Endothelial cell (in vitro differentiated cells): Measurements from ENCODE around the gene SLIT1. TPM values are rescaled to one million over a fixed set of nuclear protein-coding genes. Genes with fewer than 3 reads are reported as not detected.

Experiments
- DNase-seq: peaks from one replicate; pipeline ENCODE4 v3.0.0; 2021; ENCODE audit warnings: low spot score
- H3K27ac Mint-ChIP-seq: one replicate; pipeline ENCODE4 v1.8.0; 2021; ENCODE audit warnings: mixed read lengths, inconsistent platforms; ENCODE audit not compliant: unreplicated experiment
- H3K27me3 Mint-ChIP-seq: one replicate; pipeline ENCODE4 v1.8.0; 2021; ENCODE audit warnings: mild to moderate bottlenecking, moderate library complexity, mixed read lengths, inconsistent platforms; ENCODE audit not compliant: unreplicated experiment
- H3K36me3 Mint-ChIP-seq: one replicate; pipeline ENCODE4 v1.8.0; 2021; ENCODE audit warnings: mild to moderate bottlenecking, low read depth, mixed read lengths, inconsistent platforms; ENCODE audit not compliant: unreplicated experiment
- H3K4me1 Mint-ChIP-seq: one replicate; pipeline ENCODE4 v1.8.0; 2021; ENCODE audit warnings: mild to moderate bottlenecking, mixed read lengths, inconsistent platforms; ENCODE audit not compliant: unreplicated experiment
- H3K4me3 Mint-ChIP-seq: one replicate; pipeline ENCODE4 v1.8.0; 2021; ENCODE audit warnings: mild to moderate bottlenecking, mixed read lengths, inconsistent platforms; ENCODE audit not compliant: unreplicated experiment
- H3K9me3 Mint-ChIP-seq: one replicate; pipeline ENCODE4 v1.8.0; 2021; ENCODE audit warnings: mixed read lengths, inconsistent platforms; ENCODE audit not compliant: unreplicated experiment
- CTCF ChIP-seq: fragments of 200-600 bp; sonication (generic); IDR thresholded peaks from one replicate; pipeline ENCODE4 v1.5.0; 2021; ENCODE audit warnings: antibody characterized with exemption; ENCODE audit not compliant: unreplicated experiment
- total RNA-seq: library from RNA; stranded (reverse); fragmentation: NEBNext Ultra II Directional; extraction: Animal tissue kit (Norgen Biotek cat#: 25700); gene quantifications from one replicate; pipeline ENCODE4 v1.2.1, GENCODE V29; 2021; ENCODE audit not compliant: unreplicated experiment

SLIT1 gene
- total RNA-seq, 1 donor from 2014 or later: 0.54 TPM

GRCh38 chr10:97138846-97139245 lies 46.9 kb downstream of the SLIT1 start:
- H3K36me3 Mint-ChIP-seq: no peaks in the 10 kb centered on the region
- H3K4me3 Mint-ChIP-seq: no peak overlapping the region
- no peak for TF ChIP-seq CTCF
- H3K27me3 Mint-ChIP-seq: no peaks in the 10 kb centered on the region
- DNase-seq: no peak
- H3K4me1 Mint-ChIP-seq: peaks cover 9% of the 10 kb centered on the region
- no peak overlapping the region for H3K27ac Mint-ChIP-seq
- no peaks in the 10 kb centered on the region for H3K9me3 Mint-ChIP-seq

- H3K4me3 Mint-ChIP-seq: no peak overlapping the region
- peak; percentile 18 for DNase-seq
These were observed 47.6 kb downstream of the SLIT1 start for GRCh38 chr10:97138174-97138573.

GRCh38 chr10:97136756-97137155 lies 49.0 kb downstream of the SLIT1 start:
- no peak for TF ChIP-seq CTCF
- DNase-seq: no peak
- H3K27me3 Mint-ChIP-seq: no peaks in the 10 kb centered on the region
- H3K9me3 Mint-ChIP-seq: no peaks in the 10 kb centered on the region
- H3K27ac Mint-ChIP-seq: no peak overlapping the region
- H3K4me3 Mint-ChIP-seq: no peak overlapping the region
- H3K4me1 Mint-ChIP-seq: peaks cover 9% of the 10 kb centered on the region
- H3K36me3 Mint-ChIP-seq: no peaks in the 10 kb centered on the region

More at GRCh38 chr10:97138174-97138573, 47.6 kb downstream of the SLIT1 start:
- no peak for TF ChIP-seq CTCF
- no peaks in the 10 kb centered on the region for H3K36me3 Mint-ChIP-seq
- no peak overlapping the region for H3K27ac Mint-ChIP-seq
- H3K9me3 Mint-ChIP-seq: no peaks in the 10 kb centered on the region
- peaks cover 9% of the 10 kb centered on the region for H3K4me1 Mint-ChIP-seq
- H3K27me3 Mint-ChIP-seq: no peaks in the 10 kb centered on the region

- no peak for TF ChIP-seq CTCF
- peaks cover 6% of the 10 kb centered on the region for H3K4me1 Mint-ChIP-seq
- H3K27ac Mint-ChIP-seq: no peak overlapping the region
- no peak for DNase-seq
- no peaks in the 10 kb centered on the region for H3K36me3 Mint-ChIP-seq
- H3K27me3 Mint-ChIP-seq: no peaks in the 10 kb centered on the region
- no peaks in the 10 kb centered on the region for H3K9me3 Mint-ChIP-seq
- no peak overlapping the region for H3K4me3 Mint-ChIP-seq
These were observed 50.3 kb downstream of the SLIT1 start for GRCh38 chr10:97135464-97135863.

- peaks cover 4% of the 10 kb centered on the region for H3K4me1 Mint-ChIP-seq
- no peaks in the 10 kb centered on the region for H3K27me3 Mint-ChIP-seq
- H3K4me3 Mint-ChIP-seq: no peak overlapping the region
- TF ChIP-seq CTCF: no peak
- DNase-seq: no peak
- H3K9me3 Mint-ChIP-seq: no peaks in the 10 kb centered on the region
- H3K36me3 Mint-ChIP-seq: no peaks in the 10 kb centered on the region
- H3K27ac Mint-ChIP-seq: no peak overlapping the region
These were observed 50.8 kb downstream of the SLIT1 start for GRCh38 chr10:97134983-97135382.
